Measurements from ENCODE around the gene GSN.

GSN gene

GRCh38 chr9:121246821-121247561 is 21.0 kb upstream of the GSN start:
- DNase-seq (ENCODE audit: insufficient read length, low spot score): no peak
- TF ChIP-seq CTCF (IDR thresholded peaks at IDR 0.05; ENCODE audit: insufficient read depth, missing control alignments): no peak
- FAIRE-seq: no peak

GRCh38 chr9:121249563-121249962 is 18.4 kb upstream of the GSN start:
- FAIRE-seq (no peak), DNase-seq (ENCODE audit: insufficient read length, low spot score) (no peak)
- no peak for TF ChIP-seq CTCF (IDR thresholded peaks at IDR 0.05; ENCODE audit: insufficient read depth, missing control alignments)

GRCh38 chr9:121252104-121252851 is 15.7 kb upstream of the GSN start:
- no peak for DNase-seq (ENCODE audit: insufficient read length, low spot score)
- FAIRE-seq: no peak
- no peak for TF ChIP-seq CTCF (IDR thresholded peaks at IDR 0.05; ENCODE audit: insufficient read depth, missing control alignments)

GRCh38 chr9:121253162-121253561 is 14.8 kb upstream of the GSN start:
- no peak for DNase-seq (ENCODE audit: insufficient read length, low spot score)
- no peak for TF ChIP-seq CTCF (IDR thresholded peaks at IDR 0.05; ENCODE audit: insufficient read depth, missing control alignments)
- no peak for FAIRE-seq

- no peak for DNase-seq (ENCODE audit: insufficient read length, low spot score)
- FAIRE-seq: no peak
Observed at GRCh38 chr9:121253821-121254501, 14.0 kb upstream of the GSN start.

GRCh38 chr9:121259498-121259897 is 8.5 kb upstream of the GSN start:
- DNase-seq (ENCODE audit: insufficient read length, low spot score): no peak
- FAIRE-seq: no peak
- TF ChIP-seq CTCF (IDR thresholded peaks at IDR 0.05; ENCODE audit: insufficient read depth, missing control alignments): no peak

More at GRCh38 chr9:121253821-121254501, 14.0 kb upstream of the GSN start:
- TF ChIP-seq CTCF (IDR thresholded peaks at IDR 0.05; ENCODE audit: insufficient read depth, missing control alignments): no peak

All from D721Med (cell line).